ENCODE data around the gene TBC1D5. TPM values are rescaled to one million over a fixed set of nuclear protein-coding genes. Genes with fewer than 3 reads are reported as not detected.

The TBC1D5 gene
- total RNA-seq, 1 experiment from 2014 or later, result 38.3 TPM

DNA sequence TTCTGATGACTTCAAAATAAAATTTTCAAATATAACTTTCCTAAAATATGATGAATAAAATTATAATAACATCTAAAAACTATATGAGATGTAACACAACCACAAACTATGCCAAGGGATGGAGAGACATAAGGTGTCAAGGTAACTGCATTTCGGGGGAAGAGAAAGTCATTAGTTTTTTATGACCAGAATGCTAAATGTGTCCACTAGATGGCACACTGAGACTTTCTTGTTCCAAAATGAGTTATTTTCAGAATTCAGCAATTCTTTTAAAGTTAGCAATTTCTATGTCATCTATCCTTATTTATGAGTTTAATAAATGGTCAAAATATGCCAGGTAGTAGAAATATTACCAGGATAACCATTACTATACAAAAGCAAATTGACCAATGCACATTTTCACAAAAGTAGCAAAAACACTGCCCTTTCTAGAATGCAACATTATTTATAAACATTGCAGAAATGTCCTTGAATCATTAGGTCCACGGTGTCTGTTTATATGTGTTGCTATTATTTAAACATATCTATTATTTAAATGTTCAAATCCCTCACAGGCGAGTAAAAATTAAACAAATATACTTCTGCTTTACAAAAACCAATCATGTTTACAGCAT, 483.5 kb downstream of the TBC1D5 start:
- peak; percentile 3 for DNase-seq
- CTCF ChIA-PET, result no interaction called here
- H3K36me3 Mint-ChIP-seq (ENCODE audit: insufficient read depth, unreplicated experiment), result no peaks in the 10 kb centered on the region
- BruUV-seq (replicated peaks), result no TSS peak
- H3K27ac Mint-ChIP-seq (ENCODE audit: unreplicated experiment), result no peak overlapping the region
- TF ChIP-seq, protein P1, sequence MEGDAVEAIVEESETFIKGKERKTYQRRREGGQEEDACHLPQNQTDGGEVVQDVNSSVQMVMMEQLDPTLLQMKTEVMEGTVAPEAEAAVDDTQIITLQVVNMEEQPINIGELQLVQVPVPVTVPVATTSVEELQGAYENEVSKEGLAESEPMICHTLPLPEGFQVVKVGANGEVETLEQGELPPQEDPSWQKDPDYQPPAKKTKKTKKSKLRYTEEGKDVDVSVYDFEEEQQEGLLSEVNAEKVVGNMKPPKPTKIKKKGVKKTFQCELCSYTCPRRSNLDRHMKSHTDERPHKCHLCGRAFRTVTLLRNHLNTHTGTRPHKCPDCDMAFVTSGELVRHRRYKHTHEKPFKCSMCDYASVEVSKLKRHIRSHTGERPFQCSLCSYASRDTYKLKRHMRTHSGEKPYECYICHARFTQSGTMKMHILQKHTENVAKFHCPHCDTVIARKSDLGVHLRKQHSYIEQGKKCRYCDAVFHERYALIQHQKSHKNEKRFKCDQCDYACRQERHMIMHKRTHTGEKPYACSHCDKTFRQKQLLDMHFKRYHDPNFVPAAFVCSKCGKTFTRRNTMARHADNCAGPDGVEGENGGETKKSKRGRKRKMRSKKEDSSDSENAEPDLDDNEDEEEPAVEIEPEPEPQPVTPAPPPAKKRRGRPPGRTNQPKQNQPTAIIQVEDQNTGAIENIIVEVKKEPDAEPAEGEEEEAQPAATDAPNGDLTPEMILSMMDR (IDR thresholded peaks at IDR 0.05; ENCODE audit: unreplicated experiment), result peak; percentile 40
- no peaks in the 10 kb centered on the region for H3K27me3 Mint-ChIP-seq (ENCODE audit: unreplicated experiment)
- intact Hi-C loops (cut with micrococcal nuclease; ENCODE audit: unreplicated experiment), result loop anchor here (1.0 to 2.0 kb wide), 2 partner anchors 154 to 582 kb away; no protein-coding TSS in a partner anchor
- no peaks in the 10 kb centered on the region for H3K9me3 Mint-ChIP-seq (ENCODE audit: low read depth, unreplicated experiment)
- no peak overlapping the region for H3K4me3 Mint-ChIP-seq (ENCODE audit: low read depth, unreplicated experiment)
- no peaks in the 10 kb centered on the region for H3K4me1 Mint-ChIP-seq (ENCODE audit: low read depth, unreplicated experiment)

GRCh38 chr3:17257269-17257668, 485.2 kb downstream of the TBC1D5 start:
- CTCF ChIA-PET, result no interaction called here

GRCh38 chr3:17243621-17244020, 498.8 kb downstream of the TBC1D5 start:
- CTCF ChIA-PET, result no interaction called here
- Mint-ChIP-seq H3K36me3 (ENCODE audit: insufficient read depth, unreplicated experiment) (peaks cover 5% of the 10 kb centered on the region), H3K27me3 (ENCODE audit: unreplicated experiment) (no peaks in the 10 kb centered on the region), H3K9me3 (ENCODE audit: low read depth, unreplicated experiment) (no peaks in the 10 kb centered on the region), H3K4me3 (ENCODE audit: low read depth, unreplicated experiment) (no peak overlapping the region), H3K27ac (ENCODE audit: unreplicated experiment) (no peak overlapping the region), H3K4me1 (ENCODE audit: low read depth, unreplicated experiment) (no peaks in the 10 kb centered on the region)
- no peak for DNase-seq
- TF ChIP-seq, protein P1 (IDR thresholded peaks at IDR 0.05; ENCODE audit: unreplicated experiment), result no peak
- BruUV-seq (replicated peaks), result no TSS peak
- intact Hi-C loops (cut with micrococcal nuclease; ENCODE audit: unreplicated experiment), result no loop called here

More at GRCh38 chr3:17257269-17257668, 485.2 kb downstream of the TBC1D5 start:
- no peak for DNase-seq
- TF ChIP-seq, protein P1 (IDR thresholded peaks at IDR 0.05; ENCODE audit: unreplicated experiment), result no peak
- Mint-ChIP-seq H3K27ac (ENCODE audit: unreplicated experiment) (no peak overlapping the region), H3K27me3 (ENCODE audit: unreplicated experiment) (no peaks in the 10 kb centered on the region), H3K9me3 (ENCODE audit: low read depth, unreplicated experiment) (no peaks in the 10 kb centered on the region), H3K4me3 (ENCODE audit: low read depth, unreplicated experiment) (no peak overlapping the region), H3K36me3 (ENCODE audit: insufficient read depth, unreplicated experiment) (no peaks in the 10 kb centered on the region), H3K4me1 (ENCODE audit: low read depth, unreplicated experiment) (no peaks in the 10 kb centered on the region)
- no TSS peak for BruUV-seq (replicated peaks)
- intact Hi-C loops (cut with micrococcal nuclease; ENCODE audit: unreplicated experiment), result no loop called here

DNA sequence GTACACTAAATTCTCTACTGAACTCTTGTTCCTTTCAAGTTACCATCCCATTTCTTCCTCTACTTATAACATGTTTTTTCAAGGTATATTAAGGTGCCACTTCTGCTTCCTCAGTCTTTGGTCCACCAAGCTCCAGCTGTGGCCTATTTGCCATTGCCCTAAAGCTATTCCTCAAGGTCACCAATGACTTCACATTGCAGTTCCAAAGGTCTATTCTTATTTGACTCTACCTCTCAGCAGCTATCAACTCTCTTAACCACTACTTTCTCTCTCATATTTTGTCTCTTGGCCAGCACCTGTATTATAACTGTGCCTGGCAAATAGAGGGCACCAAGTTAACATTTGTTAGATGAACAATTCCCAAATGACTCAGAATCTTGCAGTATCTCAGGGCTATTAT, 503.0 kb downstream of the TBC1D5 start:
- H3K4me3 Mint-ChIP-seq (ENCODE audit: low read depth, unreplicated experiment), result no peak overlapping the region
- intact Hi-C loops (cut with micrococcal nuclease; ENCODE audit: unreplicated experiment), result loop anchor here (10.0 kb wide), 1 partner anchor 355 kb away; the partner anchor contains the start of gene PLCL2
- BruUV-seq (replicated peaks), result no TSS peak
- TF ChIP-seq, protein P1 (IDR thresholded peaks at IDR 0.05; ENCODE audit: unreplicated experiment), result no peak
- no peak overlapping the region for H3K27ac Mint-ChIP-seq (ENCODE audit: unreplicated experiment)
- H3K9me3 Mint-ChIP-seq (ENCODE audit: low read depth, unreplicated experiment), result no peaks in the 10 kb centered on the region
- no peak for DNase-seq
- CTCF ChIA-PET, result no interaction called here
- no peaks in the 10 kb centered on the region for H3K4me1 Mint-ChIP-seq (ENCODE audit: low read depth, unreplicated experiment)
- no peaks in the 10 kb centered on the region for H3K27me3 Mint-ChIP-seq (ENCODE audit: unreplicated experiment)
- peaks cover 5% of the 10 kb centered on the region for H3K36me3 Mint-ChIP-seq (ENCODE audit: insufficient read depth, unreplicated experiment)

All from Calu3 (cell line).